Cardiac fibroblast (primary cell): ENCODE measurements around the gene GRID2.

ENCODE experiments used
- DNase-seq, 2 donors: peaks; one replicate each; pipeline versions ENCODE4 v3.0.0 to v3.0.0-alpha.2; 2010; ENCODE audit warnings: low read depth in 2 of 2
- H3K4me3 ChIP-seq, 2 donors: replicated peaks in 1 of 2; 1 replicate in 1 of 2; 2 replicates in 1 of 2; pipeline ENCODE4 v1.5.1; 2011; ENCODE audit warnings: low read depth in 2 of 2, low read length in 2 of 2, mild to moderate bottlenecking in 2 of 2, moderate library complexity in 1 of 2
- CTCF ChIP-seq: IDR thresholded peaks from one replicate; pipeline ENCODE4 v1.5.1; 2011; ENCODE audit warnings: low read depth, mild to moderate bottlenecking, low read length, inconsistent platforms

GRID2 gene

GRCh38 chr4:92262371-92262770 lies 41.4 kb upstream of the GRID2 start:
- no peak for TF ChIP-seq CTCF
- no peak overlapping the region for H3K4me3 ChIP-seq
- DNase-seq = no peak

GRCh38 chr4:92263010-92263409 lies 40.8 kb upstream of the GRID2 start:
- TF ChIP-seq CTCF = no peak
- DNase-seq = no peak
- H3K4me3 ChIP-seq = no peak overlapping the region

DNA sequence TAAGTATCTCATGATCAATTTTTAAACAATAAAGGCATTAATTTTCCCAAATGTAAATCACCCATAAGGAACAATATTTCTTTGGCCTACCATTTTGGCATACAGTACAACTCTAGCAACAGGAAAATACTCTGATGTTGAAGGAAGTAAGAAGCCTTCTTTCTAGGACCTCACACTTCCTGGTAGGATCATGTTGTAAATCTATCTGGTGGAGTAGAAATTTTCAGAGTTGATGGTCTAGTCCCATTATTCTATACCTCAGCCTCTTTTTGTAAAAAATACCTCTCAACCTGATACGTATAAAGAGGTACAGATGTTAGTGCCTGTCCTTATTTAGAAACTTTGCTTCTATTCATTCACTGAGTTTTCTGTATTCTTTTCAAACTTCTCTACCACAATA lies 40.2 kb upstream of the GRID2 start:
- H3K4me3 ChIP-seq = no peak overlapping the region
- no peak for DNase-seq
- TF ChIP-seq CTCF = no peak

DNA sequence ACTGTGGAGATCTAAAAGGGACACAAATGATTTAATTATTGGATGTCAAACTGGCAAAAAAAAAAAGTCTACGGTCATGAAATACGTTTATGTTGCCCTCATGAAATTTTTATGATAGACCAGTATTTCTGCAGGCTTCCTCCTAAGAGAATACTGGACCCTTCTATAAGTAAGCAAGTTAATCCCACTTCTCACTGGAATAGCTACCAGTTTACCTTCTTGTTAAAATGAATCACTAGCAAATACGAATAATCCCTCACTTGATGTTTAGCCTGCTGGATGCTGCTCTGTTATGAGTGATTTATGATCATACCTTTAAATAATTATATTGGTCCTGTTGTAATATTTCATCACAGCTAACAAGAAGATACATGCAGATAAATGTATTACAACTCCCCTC lies 39.6 kb upstream of the GRID2 start:
- H3K4me3 ChIP-seq = no peak overlapping the region
- no peak for DNase-seq
- no peak for TF ChIP-seq CTCF

GRCh38 chr4:92265021-92265420 lies 38.7 kb upstream of the GRID2 start:
- H3K4me3 ChIP-seq = no peak overlapping the region
- no peak for TF ChIP-seq CTCF
- DNase-seq = peak in 1 of 2 donors; percentile 64

DNA sequence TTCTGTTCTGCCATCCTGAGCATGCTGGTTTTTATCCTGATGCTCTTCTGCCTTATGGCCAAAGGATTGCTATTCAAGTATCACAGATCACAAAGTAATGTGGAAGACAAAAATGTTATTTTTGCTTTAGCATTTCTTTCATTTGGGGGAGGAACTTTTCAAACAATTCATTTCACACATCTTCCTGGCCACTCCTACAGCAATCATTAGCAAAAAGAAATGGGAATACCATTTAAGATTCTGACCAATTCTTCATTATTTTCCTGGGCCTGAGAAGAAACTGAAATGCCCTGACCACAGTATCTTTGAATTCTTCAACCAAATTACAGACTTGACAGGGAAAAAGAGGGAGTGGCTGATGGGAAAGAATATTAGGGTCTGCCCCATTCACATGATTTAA lies 38.0 kb upstream of the GRID2 start:
- H3K4me3 ChIP-seq = no peak overlapping the region
- no peak for DNase-seq
- no peak for TF ChIP-seq CTCF

GRCh38 chr4:92266521-92266920 lies 37.2 kb upstream of the GRID2 start:
- no peak for TF ChIP-seq CTCF
- no peak for DNase-seq
- H3K4me3 ChIP-seq = no peak overlapping the region
